ENCODE results near the gene IGFBP3. TPM values are rescaled to one million over a fixed set of nuclear protein-coding genes. Genes with fewer than 3 reads are reported as not detected.

Gene IGFBP3
- total and polyA plus RNA-seq, 12 donors = 5.4 to 53.1 (median 18.1) TPM

- no peak for TF ChIP-seq POLR2A (IDR thresholded peaks at IDR 0.05)
- TF ChIP-seq, protein P1, sequence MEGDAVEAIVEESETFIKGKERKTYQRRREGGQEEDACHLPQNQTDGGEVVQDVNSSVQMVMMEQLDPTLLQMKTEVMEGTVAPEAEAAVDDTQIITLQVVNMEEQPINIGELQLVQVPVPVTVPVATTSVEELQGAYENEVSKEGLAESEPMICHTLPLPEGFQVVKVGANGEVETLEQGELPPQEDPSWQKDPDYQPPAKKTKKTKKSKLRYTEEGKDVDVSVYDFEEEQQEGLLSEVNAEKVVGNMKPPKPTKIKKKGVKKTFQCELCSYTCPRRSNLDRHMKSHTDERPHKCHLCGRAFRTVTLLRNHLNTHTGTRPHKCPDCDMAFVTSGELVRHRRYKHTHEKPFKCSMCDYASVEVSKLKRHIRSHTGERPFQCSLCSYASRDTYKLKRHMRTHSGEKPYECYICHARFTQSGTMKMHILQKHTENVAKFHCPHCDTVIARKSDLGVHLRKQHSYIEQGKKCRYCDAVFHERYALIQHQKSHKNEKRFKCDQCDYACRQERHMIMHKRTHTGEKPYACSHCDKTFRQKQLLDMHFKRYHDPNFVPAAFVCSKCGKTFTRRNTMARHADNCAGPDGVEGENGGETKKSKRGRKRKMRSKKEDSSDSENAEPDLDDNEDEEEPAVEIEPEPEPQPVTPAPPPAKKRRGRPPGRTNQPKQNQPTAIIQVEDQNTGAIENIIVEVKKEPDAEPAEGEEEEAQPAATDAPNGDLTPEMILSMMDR (IDR thresholded peaks at IDR 0.05) = no peak
- no peaks in the 10 kb centered on the region for H3K36me3 ChIP-seq (replicated peaks in 1 of 2)
- WGBS, 4 donors = 60 to 92% (median 91%) methylated on average over 1 to 7 of the region's 7 CpGs
- H3K27me3 ChIP-seq = no peaks in the 10 kb centered on the region
- DNase-seq = no peak
- intact Hi-C loops (cut with DNase I) = no loop called here
- H3K4me3 ChIP-seq = no peak within 1 kb of the TSS
- H3K9me3 ChIP-seq (replicated peaks in 1 of 3) = no peaks in the 10 kb centered on the region
- no peaks in the 10 kb centered on the region for H3K4me1 ChIP-seq (replicated peaks in 1 of 2)
- H3K27ac ChIP-seq = no peak within 1 kb of the TSS
Measured at GRCh38 chr7:45873035-45873354, 48.1 kb downstream of the IGFBP3 start, which contains the start of gene CCDC201. Gene CCDC201 (minus strand): TSS chr7:45873082. CDS start chr7:45873007, 75 bp downstream.

GRCh38 chr7:45872116-45873034 is 48.7 kb downstream of the IGFBP3 start:
- TF ChIP-seq, protein P1 (IDR thresholded peaks at IDR 0.05) = no peak
- TF ChIP-seq POLR2A (IDR thresholded peaks at IDR 0.05) = no peak
- 66 to 77% (median 72%) methylated on average over 9 to 10 of the region's 10 CpGs for WGBS, 4 donors
- H3K4me3 ChIP-seq = no peak overlapping the region
- no peaks in the 10 kb centered on the region for H3K27me3 ChIP-seq
- H3K9me3 ChIP-seq (replicated peaks in 1 of 3) = no peaks in the 10 kb centered on the region
- no peak for DNase-seq
- H3K4me1 ChIP-seq (replicated peaks in 1 of 2) = no peaks in the 10 kb centered on the region
- no peak overlapping the region for H3K27ac ChIP-seq
- H3K36me3 ChIP-seq (replicated peaks in 1 of 2) = no peaks in the 10 kb centered on the region
- intact Hi-C loops (cut with DNase I) = no loop called here

GRCh38 chr7:45869426-45869825 is 51.6 kb downstream of the IGFBP3 start:
- intact Hi-C loops (cut with DNase I) = loop anchor here in 1 of 2 donors (10.0 kb wide), 1 partner anchor 715 kb away; the partner anchor contains the start of gene RAMP3
- 68 to 76% (median 69%) methylated on average over 4 of the region's 4 CpGs for WGBS, 4 donors
- no peaks in the 10 kb centered on the region for H3K9me3 ChIP-seq (replicated peaks in 1 of 3)
- no peak for TF ChIP-seq POLR2A (IDR thresholded peaks at IDR 0.05)
- TF ChIP-seq, protein P1 (IDR thresholded peaks at IDR 0.05) = no peak
- H3K27me3 ChIP-seq = no peaks in the 10 kb centered on the region
- H3K36me3 ChIP-seq (replicated peaks in 1 of 2) = no peaks in the 10 kb centered on the region
- no peak for DNase-seq
- no peaks in the 10 kb centered on the region for H3K4me1 ChIP-seq (replicated peaks in 1 of 2)
- H3K27ac ChIP-seq = no peak overlapping the region
- H3K4me3 ChIP-seq = no peak overlapping the region

DNA sequence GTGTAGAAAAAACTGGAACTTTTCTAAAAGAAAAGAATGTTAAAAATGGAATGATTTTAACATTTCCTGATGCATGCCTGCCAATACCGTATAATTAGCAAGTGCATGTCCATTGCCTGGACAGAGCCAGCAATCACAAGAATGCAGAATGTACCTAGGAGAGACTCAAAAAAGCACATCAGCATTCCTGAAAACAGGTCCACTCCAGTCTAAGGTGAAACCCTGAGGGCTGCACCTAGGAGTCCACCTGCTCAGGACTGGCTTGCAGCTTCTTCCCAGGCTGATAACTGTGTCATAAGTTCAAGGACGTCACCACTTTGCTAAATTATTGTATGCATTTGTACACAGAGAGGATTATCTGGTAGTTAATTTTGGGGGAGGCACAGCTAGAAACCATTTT is 53.6 kb downstream of the IGFBP3 start:
- Histone ChIP-seq H3K27me3 (peaks cover 8% of the 10 kb centered on the region), H3K36me3 (replicated peaks in 1 of 2) (no peaks in the 10 kb centered on the region), H3K4me3 (no peak overlapping the region), H3K4me1 (replicated peaks in 1 of 2) (no peaks in the 10 kb centered on the region), H3K9me3 (replicated peaks in 1 of 3) (no peaks in the 10 kb centered on the region), H3K27ac (no peak overlapping the region)
- no peak for DNase-seq
- TF ChIP-seq, protein P1 (IDR thresholded peaks at IDR 0.05) = no peak
- no peak for TF ChIP-seq POLR2A (IDR thresholded peaks at IDR 0.05)
- 34 to 74% (median 68%) methylated on average over 2 of the region's 2 CpGs for WGBS, 4 donors
- intact Hi-C loops (cut with DNase I) = loop anchor here in 1 of 2 donors (10.0 kb wide), 1 partner anchor 713 kb away; the partner anchor contains the start of gene RAMP3
